ENCODE data around the gene ARHGEF33. TPM values are rescaled to one million over a fixed set of nuclear protein-coding genes. Genes with fewer than 3 reads are reported as not detected.

ARHGEF33 gene
- total RNA-seq, 1 experiment from 2014 or later, result 0.41 TPM

DNA sequence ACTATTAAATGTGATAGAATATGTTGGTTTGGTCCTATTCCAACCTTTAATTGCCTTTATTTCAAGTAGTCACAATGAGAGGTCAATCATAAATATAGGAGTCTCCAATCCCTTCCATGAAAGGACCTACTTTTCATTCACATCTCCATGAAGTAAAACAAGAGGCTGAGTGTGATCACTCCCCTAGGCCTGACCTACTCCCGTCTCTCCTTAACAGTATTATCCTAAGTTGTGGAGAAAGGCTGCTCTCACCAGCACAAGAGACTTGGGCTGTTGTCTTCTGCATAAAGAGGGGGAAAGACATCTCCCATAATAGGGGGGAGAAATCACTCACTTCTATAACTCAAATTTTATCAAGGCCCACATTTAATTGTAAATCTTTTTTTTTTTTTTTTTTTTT is 125.7 kb downstream of the ARHGEF33 start:
- BruUV-seq (replicated peaks), result no TSS peak
- CTCF ChIA-PET, result no interaction called here
- ATAC-seq, result no peak
- POLR2A ChIA-PET, result no interaction called here
- in situ Hi-C loops (cut with HindIII; ENCODE audit: low pct_unique_long_range_greater_than_20kb, low sequenced_read_pairs), result no loop called here
- Histone ChIP-seq H3K9me3 (ENCODE audit: control insufficient read depth, insufficient read depth, low read depth, low read length) (no peaks in the 10 kb centered on the region), H3K4me3 (ENCODE audit: low read depth in 2 of 2, low read length in 2 of 2) (no peak overlapping the region), H3K36me3 (ENCODE audit: control insufficient read depth, insufficient read depth, low read length) (peaks cover 12% of the 10 kb centered on the region; the same call in 1 of the 2 replicates), H3K4me1 (ENCODE audit: control insufficient read depth, insufficient read depth, low read length) (no peaks in the 10 kb centered on the region), H3K27me3 (ENCODE audit: control insufficient read depth, insufficient read depth, low read length) (no peaks in the 10 kb centered on the region), H3K27ac (ENCODE audit: low read length) (no peak overlapping the region)
- DNase-seq (ENCODE audit: low read depth, low spot score), result no peak
- intact Hi-C loops (cut with micrococcal nuclease; ENCODE audit: unreplicated experiment), result no loop called here
- TF ChIP-seq TCF7L2 (IDR thresholded peaks at IDR 0.05; ENCODE audit: low read depth, low read length), result no peak

DNA sequence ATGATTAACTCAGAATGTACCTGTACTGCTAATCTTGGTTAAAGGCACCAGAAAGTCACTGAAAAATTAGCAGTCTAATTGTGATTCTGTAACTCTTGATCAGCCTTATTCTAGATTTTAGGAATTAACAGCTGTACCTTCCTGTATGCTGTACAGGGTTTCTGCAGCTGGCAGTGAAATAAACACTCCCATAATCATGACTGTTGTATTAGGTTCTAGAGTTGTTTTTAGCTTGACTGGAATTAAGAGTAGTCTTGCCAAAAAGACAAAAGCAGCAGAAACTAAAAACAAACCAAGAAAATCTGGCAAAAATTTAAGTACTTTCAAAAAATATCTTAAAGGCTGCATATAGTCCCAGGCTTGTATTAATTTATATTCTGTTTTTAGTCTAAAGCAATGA is 127.7 kb downstream of the ARHGEF33 start:
- Histone ChIP-seq H3K27me3 (ENCODE audit: control insufficient read depth, insufficient read depth, low read length) (no peaks in the 10 kb centered on the region), H3K4me1 (ENCODE audit: control insufficient read depth, insufficient read depth, low read length) (no peaks in the 10 kb centered on the region), H3K4me3 (ENCODE audit: low read depth in 2 of 2, low read length in 2 of 2) (no peak overlapping the region), H3K9me3 (ENCODE audit: control insufficient read depth, insufficient read depth, low read depth, low read length) (no peaks in the 10 kb centered on the region), H3K27ac (ENCODE audit: low read length) (no peak overlapping the region), H3K36me3 (ENCODE audit: control insufficient read depth, insufficient read depth, low read length) (peaks cover 15% of the 10 kb centered on the region; the same call in 1 of the 2 replicates)
- ATAC-seq (no peak), DNase-seq (ENCODE audit: low read depth, low spot score) (no peak)
- in situ Hi-C loops (cut with HindIII; ENCODE audit: low pct_unique_long_range_greater_than_20kb, low sequenced_read_pairs), result no loop called here
- ChIA-PET POLR2A (no interaction called here), CTCF (interaction anchor here (0.6 kb wide), 2 partner anchors 173 to 212 kb away, joined by 3 read pairs; no protein-coding TSS in a partner anchor)
- TF ChIP-seq, protein P1, sequence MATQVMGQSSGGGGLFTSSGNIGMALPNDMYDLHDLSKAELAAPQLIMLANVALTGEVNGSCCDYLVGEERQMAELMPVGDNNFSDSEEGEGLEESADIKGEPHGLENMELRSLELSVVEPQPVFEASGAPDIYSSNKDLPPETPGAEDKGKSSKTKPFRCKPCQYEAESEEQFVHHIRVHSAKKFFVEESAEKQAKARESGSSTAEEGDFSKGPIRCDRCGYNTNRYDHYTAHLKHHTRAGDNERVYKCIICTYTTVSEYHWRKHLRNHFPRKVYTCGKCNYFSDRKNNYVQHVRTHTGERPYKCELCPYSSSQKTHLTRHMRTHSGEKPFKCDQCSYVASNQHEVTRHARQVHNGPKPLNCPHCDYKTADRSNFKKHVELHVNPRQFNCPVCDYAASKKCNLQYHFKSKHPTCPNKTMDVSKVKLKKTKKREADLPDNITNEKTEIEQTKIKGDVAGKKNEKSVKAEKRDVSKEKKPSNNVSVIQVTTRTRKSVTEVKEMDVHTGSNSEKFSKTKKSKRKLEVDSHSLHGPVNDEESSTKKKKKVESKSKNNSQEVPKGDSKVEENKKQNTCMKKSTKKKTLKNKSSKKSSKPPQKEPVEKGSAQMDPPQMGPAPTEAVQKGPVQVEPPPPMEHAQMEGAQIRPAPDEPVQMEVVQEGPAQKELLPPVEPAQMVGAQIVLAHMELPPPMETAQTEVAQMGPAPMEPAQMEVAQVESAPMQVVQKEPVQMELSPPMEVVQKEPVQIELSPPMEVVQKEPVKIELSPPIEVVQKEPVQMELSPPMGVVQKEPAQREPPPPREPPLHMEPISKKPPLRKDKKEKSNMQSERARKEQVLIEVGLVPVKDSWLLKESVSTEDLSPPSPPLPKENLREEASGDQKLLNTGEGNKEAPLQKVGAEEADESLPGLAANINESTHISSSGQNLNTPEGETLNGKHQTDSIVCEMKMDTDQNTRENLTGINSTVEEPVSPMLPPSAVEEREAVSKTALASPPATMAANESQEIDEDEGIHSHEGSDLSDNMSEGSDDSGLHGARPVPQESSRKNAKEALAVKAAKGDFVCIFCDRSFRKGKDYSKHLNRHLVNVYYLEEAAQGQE (IDR thresholded peaks at IDR 0.05; ENCODE audit: insufficient read depth in 1 of 2, low read depth in 2 of 2, low read length in 1 of 2), result no peak
- TF ChIP-seq TCF7L2 (IDR thresholded peaks at IDR 0.05; ENCODE audit: low read depth, low read length), result no peak
- no peak for TF ChIP-seq POLR2AphosphoS5 (IDR thresholded peaks at IDR 0.05; ENCODE audit: low read depth, low read length)
- TF ChIP-seq SIN3A (IDR thresholded peaks at IDR 0.05; ENCODE audit: borderline replicate concordance, insufficient read depth, low read depth, low read length), result no peak
- TF ChIP-seq, protein P2, sequence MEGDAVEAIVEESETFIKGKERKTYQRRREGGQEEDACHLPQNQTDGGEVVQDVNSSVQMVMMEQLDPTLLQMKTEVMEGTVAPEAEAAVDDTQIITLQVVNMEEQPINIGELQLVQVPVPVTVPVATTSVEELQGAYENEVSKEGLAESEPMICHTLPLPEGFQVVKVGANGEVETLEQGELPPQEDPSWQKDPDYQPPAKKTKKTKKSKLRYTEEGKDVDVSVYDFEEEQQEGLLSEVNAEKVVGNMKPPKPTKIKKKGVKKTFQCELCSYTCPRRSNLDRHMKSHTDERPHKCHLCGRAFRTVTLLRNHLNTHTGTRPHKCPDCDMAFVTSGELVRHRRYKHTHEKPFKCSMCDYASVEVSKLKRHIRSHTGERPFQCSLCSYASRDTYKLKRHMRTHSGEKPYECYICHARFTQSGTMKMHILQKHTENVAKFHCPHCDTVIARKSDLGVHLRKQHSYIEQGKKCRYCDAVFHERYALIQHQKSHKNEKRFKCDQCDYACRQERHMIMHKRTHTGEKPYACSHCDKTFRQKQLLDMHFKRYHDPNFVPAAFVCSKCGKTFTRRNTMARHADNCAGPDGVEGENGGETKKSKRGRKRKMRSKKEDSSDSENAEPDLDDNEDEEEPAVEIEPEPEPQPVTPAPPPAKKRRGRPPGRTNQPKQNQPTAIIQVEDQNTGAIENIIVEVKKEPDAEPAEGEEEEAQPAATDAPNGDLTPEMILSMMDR (IDR thresholded peaks at IDR 0.05), result no peak
- BruUV-seq (replicated peaks), result no TSS peak
- intact Hi-C loops (cut with micrococcal nuclease; ENCODE audit: unreplicated experiment), result no loop called here

DNA sequence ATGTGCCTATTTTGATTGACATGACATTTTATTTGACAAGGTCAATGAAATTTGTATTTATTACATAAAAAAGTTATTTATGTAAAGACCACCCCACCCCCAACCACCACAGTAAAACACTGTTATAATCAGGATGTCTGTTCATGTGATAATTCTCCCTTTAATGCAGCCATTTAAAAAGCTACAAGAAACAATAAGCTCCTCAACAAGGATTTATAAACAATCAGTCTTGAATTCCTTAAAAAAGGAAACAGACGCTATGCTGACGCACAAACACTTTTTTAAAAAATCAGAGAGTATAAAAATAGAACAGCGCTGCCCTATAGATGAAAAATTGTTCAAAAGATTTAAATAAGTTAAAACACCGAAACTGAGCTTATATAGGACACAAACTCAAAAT is 129.0 kb downstream of the ARHGEF33 start:
- TF ChIP-seq, protein P2 (IDR thresholded peaks at IDR 0.05), result no peak
- in situ Hi-C loops (cut with HindIII; ENCODE audit: low pct_unique_long_range_greater_than_20kb, low sequenced_read_pairs), result no loop called here
- ChIA-PET CTCF (no interaction called here), POLR2A (interaction anchor here (0.6 kb wide), 1 partner anchor 18 kb away, joined by 3 read pairs; no protein-coding TSS in a partner anchor)
- BruUV-seq (replicated peaks), result no TSS peak
- no peak for DNase-seq (ENCODE audit: low read depth, low spot score)
- no peaks in the 10 kb centered on the region for H3K9me3 ChIP-seq (ENCODE audit: control insufficient read depth, insufficient read depth, low read depth, low read length)
- peaks cover 14% of the 10 kb centered on the region for H3K36me3 ChIP-seq (ENCODE audit: control insufficient read depth, insufficient read depth, low read length)
- no peak for ATAC-seq
- intact Hi-C loops (cut with micrococcal nuclease; ENCODE audit: unreplicated experiment), result no loop called here
- H3K4me3 ChIP-seq (ENCODE audit: low read depth in 2 of 2, low read length in 2 of 2), result no peak overlapping the region
- H3K4me1 ChIP-seq (ENCODE audit: control insufficient read depth, insufficient read depth, low read length), result no peaks in the 10 kb centered on the region
- no peaks in the 10 kb centered on the region for H3K27me3 ChIP-seq (ENCODE audit: control insufficient read depth, insufficient read depth, low read length)
- no peak overlapping the region for H3K27ac ChIP-seq (ENCODE audit: low read length)
